ENCODE data around the gene PMIS2.

DNA sequence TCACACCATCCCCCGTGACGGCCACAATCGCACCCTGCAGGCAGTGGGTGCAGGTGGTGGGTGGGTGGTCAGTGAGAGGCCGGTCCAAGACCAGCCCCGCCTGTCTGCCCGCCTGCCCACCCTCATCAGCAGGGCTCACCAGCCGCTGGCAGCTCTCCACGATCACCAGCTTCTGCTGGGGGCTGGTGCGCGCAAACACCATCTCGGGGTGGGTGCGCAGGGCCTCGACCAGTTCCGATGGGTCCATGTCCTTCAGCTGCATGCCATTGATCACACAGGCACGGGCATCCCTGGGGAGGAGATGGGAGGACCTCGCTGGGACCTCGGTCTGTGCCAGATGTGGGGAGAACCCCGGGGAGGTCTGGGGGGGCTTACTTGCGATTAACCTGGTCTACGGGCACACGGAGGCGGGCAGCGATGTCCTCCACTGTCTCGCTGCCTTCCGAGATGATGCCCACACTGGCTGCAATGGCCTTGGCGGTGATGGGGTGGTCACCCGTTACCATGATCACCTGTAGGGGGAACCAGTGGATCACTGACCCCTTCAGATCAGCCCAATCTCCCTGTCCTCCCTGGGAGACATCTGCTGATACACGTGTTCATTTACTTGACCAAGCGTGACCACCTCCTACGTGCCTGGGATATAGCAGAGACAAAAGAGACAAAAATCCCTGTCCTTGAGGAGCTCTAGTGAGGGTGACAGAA is 30.5 kb upstream of the PMIS2 start:
- no peak for TF ChIP-seq CTCF (IDR thresholded peaks at IDR 0.05)
- TF ChIP-seq POLR2AphosphoS5 (IDR thresholded peaks at IDR 0.05) = no peak

All from suprapubic skin (tissue), 3 donors.